GM18870 (cell line): ENCODE data around the gene EFR3B.
"Not testable (repeated sequence)": the region's sequence is repeated elsewhere in the genome, so short reads cannot be mapped to it uniquely, and the experiment has no call there.

Source experiments
- ATAC-seq: cut with Tn5 transposase; IDR thresholded peaks from one replicate; pipeline ENCODE4 v1.9.1; 2021; ENCODE audit warnings: moderate library complexity; ENCODE audit not compliant: unreplicated experiment

Gene EFR3B

GRCh38 chr2:25072606-25073005, 30.7 kb downstream of the EFR3B start:
- no peak for ATAC-seq

- ATAC-seq = no peak
Observed at GRCh38 chr2:25073025-25073424, 31.1 kb downstream of the EFR3B start.

- ATAC-seq = no peak
Observed at GRCh38 chr2:25073914-25074313, 32.0 kb downstream of the EFR3B start.

DNA sequence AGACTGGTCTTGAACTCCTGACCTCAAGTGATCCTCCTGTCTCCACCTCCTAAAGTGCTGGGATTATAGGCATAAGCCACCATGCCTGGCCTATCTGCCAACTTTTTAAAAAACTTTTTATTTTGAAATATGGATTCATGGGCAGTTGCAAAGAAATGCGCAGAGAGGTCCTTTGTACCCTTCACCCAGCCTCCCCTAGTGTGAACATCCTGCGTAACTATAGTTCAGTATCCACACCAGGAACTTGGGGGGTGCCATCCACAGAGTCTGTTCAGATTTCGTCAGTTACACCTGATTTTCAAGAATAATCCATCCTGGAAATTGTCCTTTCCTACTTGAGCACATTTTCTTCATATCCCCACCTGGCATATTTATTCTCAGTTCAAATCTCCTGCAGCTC, 33.0 kb downstream of the EFR3B start:
- no peak for ATAC-seq

DNA sequence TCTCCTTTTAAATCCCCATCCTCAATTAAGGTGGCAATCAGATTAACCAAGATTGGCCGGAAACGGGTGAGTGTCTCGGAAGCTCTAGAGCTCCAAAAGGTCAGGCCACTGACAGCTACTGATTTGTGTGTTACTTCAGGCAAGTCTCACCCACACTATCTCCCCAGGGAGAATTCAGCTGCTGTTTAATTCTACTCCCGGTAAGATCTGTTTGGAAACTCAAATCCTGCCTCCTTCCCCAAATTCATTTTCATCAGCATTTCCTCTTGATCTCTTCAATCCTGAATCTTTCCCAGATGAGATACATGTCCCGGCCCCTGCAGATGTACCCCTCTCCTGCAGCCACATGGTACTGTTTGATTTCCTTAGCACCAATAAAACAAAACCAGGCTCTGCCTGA, 34.9 kb downstream of the EFR3B start:
- no peak for ATAC-seq

- ATAC-seq = no peak
Observed at GRCh38 chr2:25077789-25078169, 35.9 kb downstream of the EFR3B start.

- no peak for ATAC-seq
Observed at GRCh38 chr2:25078170-25079049, 36.5 kb downstream of the EFR3B start.

GRCh38 chr2:25079050-25079635, 37.3 kb downstream of the EFR3B start:
- ATAC-seq = no peak

- no peak for ATAC-seq
Observed at GRCh38 chr2:25081237-25081790, 39.4 kb downstream of the EFR3B start.

GRCh38 chr2:25082002-25082622, 40.2 kb downstream of the EFR3B start:
- ATAC-seq = no peak

- no peak for ATAC-seq
Observed at GRCh38 chr2:25085761-25086560, 44.1 kb downstream of the EFR3B start.

- ATAC-seq = no peak
Observed at GRCh38 chr2:25088817-25089516, 47.1 kb downstream of the EFR3B start.

DNA sequence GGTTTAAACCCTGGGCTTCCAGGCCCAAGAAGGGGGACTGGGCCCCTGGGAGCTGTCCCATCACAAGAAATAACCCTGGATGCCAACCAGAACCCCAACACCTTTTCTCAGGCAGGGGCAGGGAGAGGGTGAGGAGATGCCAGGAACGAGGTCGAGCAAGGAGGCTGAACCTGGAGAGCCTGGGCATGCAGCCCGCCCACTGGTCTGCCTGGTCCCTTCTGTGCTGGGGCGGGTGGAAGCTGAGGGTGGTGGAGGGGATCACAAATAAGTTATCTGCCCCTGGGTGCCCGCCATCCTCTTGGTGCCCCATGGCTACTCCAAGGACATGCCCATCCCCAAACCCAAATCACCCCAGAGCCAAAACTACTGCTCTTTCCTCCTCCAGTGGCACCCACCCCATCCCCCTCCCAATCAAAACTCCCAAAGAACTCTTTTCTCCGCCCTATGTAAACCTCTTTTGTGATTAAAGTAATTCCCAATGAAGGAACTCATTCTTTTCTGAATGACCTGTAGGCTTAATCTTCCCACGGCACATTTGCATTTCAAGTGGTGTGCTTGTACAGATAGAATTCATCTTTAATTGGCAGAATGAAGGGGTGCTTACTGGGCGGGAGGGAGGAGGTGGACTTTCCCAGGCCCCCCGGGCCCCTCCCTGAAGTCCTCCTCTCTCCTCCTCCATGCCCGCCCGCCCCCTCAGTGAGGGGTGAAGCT, 47.9 kb downstream of the EFR3B start:
- no peak for ATAC-seq

GRCh38 chr2:25090801-25091200, 48.9 kb downstream of the EFR3B start:
- no peak for ATAC-seq

DNA sequence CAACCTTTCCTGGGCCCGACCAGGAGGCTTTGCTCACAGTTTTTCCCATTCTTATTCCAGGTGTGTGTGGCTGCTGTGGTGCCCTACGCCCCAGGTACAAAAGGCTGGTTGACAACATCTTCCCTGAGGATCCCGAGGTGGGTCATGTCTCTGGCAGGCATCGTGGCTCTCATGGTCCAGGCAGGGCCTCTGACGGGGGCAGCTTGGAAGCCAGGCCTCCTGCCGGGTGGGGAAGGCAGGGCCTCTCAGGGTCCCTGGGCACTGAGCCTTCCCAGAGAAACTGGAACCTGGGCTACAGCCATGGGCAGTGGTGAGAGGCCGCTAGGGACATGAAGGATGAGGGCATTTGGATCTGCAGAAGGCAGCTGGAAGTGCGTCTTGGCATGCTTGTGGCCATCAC, 49.4 kb downstream of the EFR3B start:
- no peak for ATAC-seq

- ATAC-seq = no peak
Observed at GRCh38 chr2:25098056-25098455, 56.2 kb downstream of the EFR3B start.

- no peak for ATAC-seq
Observed at GRCh38 chr2:25098670-25099486, 57.0 kb downstream of the EFR3B start.

DNA sequence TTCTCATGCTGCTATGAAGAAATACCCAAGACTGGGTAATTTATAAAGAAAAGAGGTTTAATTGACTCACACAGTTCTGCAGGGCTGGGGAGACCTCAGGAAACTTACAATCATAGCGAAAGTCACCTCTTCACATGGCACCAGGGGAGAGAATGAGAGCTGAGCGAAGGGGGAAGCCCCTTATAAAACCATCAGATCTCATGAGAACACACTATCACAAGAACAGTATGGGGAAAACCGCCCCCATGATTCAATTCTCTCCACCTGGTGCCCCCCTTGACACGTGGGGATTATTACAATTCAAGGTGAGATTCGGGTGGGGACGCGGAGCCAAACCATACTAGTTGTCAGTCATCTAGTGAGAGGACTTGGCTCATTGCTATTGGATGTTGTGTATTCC, 60.5 kb downstream of the EFR3B start:
- not testable (repeated sequence) for ATAC-seq

DNA sequence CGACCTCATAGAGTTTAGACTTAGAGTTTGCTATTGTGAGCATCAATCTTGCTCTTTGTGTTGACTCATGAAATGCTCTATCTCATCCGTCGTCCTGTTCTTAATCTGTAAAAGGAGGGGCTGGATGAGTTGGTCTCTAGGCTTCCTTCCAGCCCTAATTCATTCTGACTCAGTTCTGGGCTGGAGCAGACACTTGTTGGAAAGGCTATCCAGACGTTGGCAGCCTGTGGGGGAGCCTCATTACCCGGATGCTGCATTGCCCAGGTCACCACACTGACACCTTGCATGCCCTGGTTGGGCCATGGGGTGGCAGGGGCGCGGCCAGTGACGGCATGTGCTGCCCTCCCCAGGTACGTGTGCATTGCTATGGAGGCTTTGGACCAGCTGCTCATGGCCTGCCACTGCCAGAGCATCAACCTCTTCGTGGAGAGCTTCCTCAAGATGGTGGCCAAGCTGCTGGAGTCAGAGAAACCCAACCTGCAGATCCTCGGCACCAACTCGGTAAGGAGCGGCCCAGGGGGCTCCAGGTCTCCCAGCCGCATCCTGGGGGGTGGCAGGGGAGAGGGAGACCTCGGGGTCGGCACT, 61.5 kb downstream of the EFR3B start:
- no peak for ATAC-seq
